Stimulated activated CD4-positive, alpha-beta T cell treated with anti-CD3 and anti-CD28 coated beads, Interleukin-2, amount 100 ng/mL, for 48 hours (primary cell): ENCODE results near the gene HPCAL1.

ENCODE experiments used
- DNase-seq, 2 donors: peaks; one replicate each; pipeline ENCODE4 v3.0.0-alpha.2; 2020

HPCAL1 gene

GRCh38 chr2:10393640-10393982 lies 90.9 kb downstream of the HPCAL1 start:
- DNase-seq, result no peak

GRCh38 chr2:10395893-10396292 lies 93.2 kb downstream of the HPCAL1 start:
- no peak for DNase-seq

GRCh38 chr2:10396464-10396863 lies 93.8 kb downstream of the HPCAL1 start:
- DNase-seq, result no peak

- no peak for DNase-seq
Measured at GRCh38 chr2:10397297-10397875, 94.7 kb downstream of the HPCAL1 start.

GRCh38 chr2:10397878-10398277 lies 95.2 kb downstream of the HPCAL1 start:
- DNase-seq, result no peak

GRCh38 chr2:10398496-10398895 lies 95.8 kb downstream of the HPCAL1 start:
- no peak for DNase-seq

- no peak for DNase-seq
Measured at GRCh38 chr2:10399358-10399757, 96.7 kb downstream of the HPCAL1 start.

GRCh38 chr2:10400002-10400401 lies 97.3 kb downstream of the HPCAL1 start:
- no peak for DNase-seq

GRCh38 chr2:10400568-10400977 lies 97.9 kb downstream of the HPCAL1 start:
- DNase-seq, result peak; percentile 31 to 32

GRCh38 chr2:10400978-10401951 lies 98.6 kb downstream of the HPCAL1 start:
- no peak for DNase-seq

- DNase-seq, result no peak
Measured at GRCh38 chr2:10402062-10402585, 99.4 kb downstream of the HPCAL1 start.

- no peak for DNase-seq
Measured at GRCh38 chr2:10402653-10403215, 100.0 kb downstream of the HPCAL1 start.

GRCh38 chr2:10404324-10405143 lies 101.8 kb downstream of the HPCAL1 start:
- no peak for DNase-seq

GRCh38 chr2:10405448-10405847 lies 102.7 kb downstream of the HPCAL1 start:
- no peak for DNase-seq

GRCh38 chr2:10406016-10406415 lies 103.3 kb downstream of the HPCAL1 start:
- DNase-seq, result no peak

GRCh38 chr2:10406491-10407188 lies 103.9 kb downstream of the HPCAL1 start:
- DNase-seq, result no peak

GRCh38 chr2:10407432-10407831 lies 104.7 kb downstream of the HPCAL1 start:
- no peak for DNase-seq

GRCh38 chr2:10407841-10408648 lies 105.3 kb downstream of the HPCAL1 start:
- peak; percentile 53 to 58 for DNase-seq

- DNase-seq, result peak; percentile 82 to 83
Measured at GRCh38 chr2:10408649-10409579, 106.2 kb downstream of the HPCAL1 start.
